CD4-positive, CD25-positive, alpha-beta regulatory T cell (primary cell): ENCODE measurements around the gene CFLAR. TPM values are rescaled to one million over a fixed set of nuclear protein-coding genes. Genes with fewer than 3 reads are reported as not detected.
"Not testable (repeated sequence)": the region's sequence is repeated elsewhere in the genome, so short reads cannot be mapped to it uniquely, and the experiment has no call there.

ENCODE experiments used
- ATAC-seq, 2 donors: fragments of 150-1000 bp; cut with Tn5 transposase; one replicate each; pipeline ENCODE4 v1.10.0; 2021; ENCODE audit warnings: low read depth in 2 of 2, moderate number of reproducible peaks in 2 of 2, moderate library complexity in 1 of 2
- DNase-seq, 3 donors: peaks; one replicate each; pipeline versions ENCODE4 v3.0.0 to v3.0.0-alpha.2; 2012 to 2022; ENCODE audit warnings: mixed read lengths in 1 of 3
- H3K27ac ChIP-seq: one replicate; pipeline ENCODE4 v1.7.0; 2013; ENCODE audit warnings: mild to moderate bottlenecking, low read length; ENCODE audit not compliant: insufficient read depth, poor library complexity, severe bottlenecking
- H3K27me3 ChIP-seq: one replicate; pipeline ENCODE4 v1.7.0; 2013; ENCODE audit warnings: low read length; ENCODE audit not compliant: control insufficient read depth, insufficient read depth
- H3K36me3 ChIP-seq: one replicate; pipeline ENCODE4 v1.7.0; 2013; ENCODE audit warnings: mild to moderate bottlenecking, low read length, moderate library complexity; ENCODE audit not compliant: control insufficient read depth, insufficient read depth
- H3K4me1 ChIP-seq: 2 replicates; pipeline ENCODE4 v1.7.0; 2013; ENCODE audit warnings: mild to moderate bottlenecking, low read length; ENCODE audit not compliant: insufficient read depth, control insufficient read depth, poor library complexity, severe bottlenecking
- H3K4me3 ChIP-seq: one replicate; pipeline ENCODE4 v1.7.0; 2013; ENCODE audit warnings: low read depth, mild to moderate bottlenecking, low read length, moderate library complexity
- H3K9me3 ChIP-seq, 2 experiments: 1 replicate in 1 of 2; 2 replicates in 1 of 2; pipeline ENCODE4 v1.7.0; 2013; ENCODE audit warnings: low read length in 2 of 2, mild to moderate bottlenecking in 1 of 2, moderate library complexity in 1 of 2; ENCODE audit not compliant: control insufficient read depth in 2 of 2
- H3K27ac Mint-ChIP-seq, 3 donors: one replicate each; pipeline ENCODE4 v1.8.0; 2020 to 2022; ENCODE audit warnings: mild to moderate bottlenecking in 3 of 3, mixed read lengths in 3 of 3, moderate library complexity in 2 of 3
- H3K27me3 Mint-ChIP-seq: one replicate; pipeline ENCODE4 v1.8.0; 2022; ENCODE audit warnings: mild to moderate bottlenecking, mixed read lengths
- H3K36me3 Mint-ChIP-seq: one replicate; pipeline ENCODE4 v1.8.0; 2020; ENCODE audit warnings: mixed read lengths
- H3K4me1 Mint-ChIP-seq, 4 donors: one replicate each; pipeline ENCODE4 v1.8.0; 2020 to 2022; ENCODE audit warnings: mixed read lengths in 4 of 4, mild to moderate bottlenecking in 1 of 4
- H3K4me3 Mint-ChIP-seq, 4 donors: one replicate each; pipeline ENCODE4 v1.8.0; 2020 to 2022; ENCODE audit warnings: mild to moderate bottlenecking in 4 of 4, mixed read lengths in 4 of 4, moderate library complexity in 3 of 4
- H3K9me3 Mint-ChIP-seq, 7 donors: one replicate each; pipeline ENCODE4 v1.8.0; 2020 to 2022; ENCODE audit warnings: mixed read lengths in 7 of 7, mild to moderate bottlenecking in 3 of 7, moderate library complexity in 2 of 7
- polyA plus RNA-seq, 4 donors: library from polyadenylated mRNA; unstranded; fragments of 300-500 nt; fragmentation: Illumina TruSeq; gene quantifications; one replicate each; pipeline ENCODE4 v1.2.3, GENCODE V29; 2021
- total RNA-seq: library from RNA; stranded (reverse); gene quantifications from one replicate; pipeline ENCODE4 v1.2.3, GENCODE V29; 2022

CFLAR gene
- total and polyA plus RNA-seq, 5 donors from 2014 or later: 118 to 306 (median 140) TPM

DNA sequence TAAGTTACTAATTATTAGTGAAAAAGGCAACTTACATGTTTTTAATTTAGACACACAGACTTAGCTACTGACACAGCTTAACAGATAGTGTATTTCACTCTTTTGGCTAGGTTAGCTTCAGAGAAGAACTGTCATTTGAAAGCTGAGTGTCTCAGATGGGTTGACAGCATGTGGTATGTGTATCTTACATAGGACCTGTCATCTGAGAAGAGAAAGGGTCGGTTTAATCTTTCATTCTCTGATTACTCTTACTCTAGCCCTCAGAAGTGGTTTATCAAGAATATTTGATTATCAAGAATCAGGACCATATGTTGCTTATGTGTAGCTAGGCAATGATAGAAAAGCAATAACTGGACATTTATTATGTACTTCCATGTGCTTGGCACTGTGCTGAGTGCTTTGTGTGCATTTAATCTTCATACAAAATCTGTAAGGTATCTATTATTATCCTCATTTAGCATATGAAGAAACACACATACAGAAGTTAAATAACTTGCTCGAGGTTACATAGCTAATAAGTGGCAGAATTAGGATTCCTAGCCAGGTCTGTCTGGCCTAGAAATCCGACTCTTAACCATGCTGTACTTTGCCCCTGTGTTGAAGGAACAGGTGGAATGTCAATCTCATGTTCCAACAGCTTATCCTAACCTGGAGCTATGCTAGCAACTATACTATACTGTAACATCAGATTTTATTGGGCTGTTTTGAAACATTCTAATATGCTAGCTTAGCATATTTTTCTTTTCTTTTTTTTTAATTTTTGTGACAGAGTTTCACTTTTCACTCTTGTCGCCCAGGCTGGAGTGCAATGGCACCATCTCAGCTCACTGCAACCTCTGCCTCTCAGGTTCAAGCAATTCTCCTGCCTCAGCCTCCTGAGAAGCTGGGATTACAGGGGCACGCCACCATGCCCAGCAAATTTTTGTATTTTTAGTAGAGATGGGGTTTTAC lies 28.4 kb downstream of the CFLAR start:
- Histone ChIP-seq H3K27ac (no peak overlapping the region), H3K36me3 (peaks cover 77% of the 10 kb centered on the region), H3K27me3 (no peaks in the 10 kb centered on the region), H3K4me1 (no peaks in the 10 kb centered on the region), H3K4me3 (no peak overlapping the region), H3K9me3 (no peaks in the 10 kb centered on the region)
- Mint-ChIP-seq H3K4me3 (no peak overlapping the region), H3K9me3 (no peaks in the 10 kb centered on the region), H3K27ac (peak overlapping the region in 2 of 3 donors; percentile 52 to 56), H3K4me1 (peaks cover 13 to 19% (median 16%) of the 10 kb centered on the region in 4 donors), H3K36me3 (peaks cover 24% of the 10 kb centered on the region), H3K27me3 (no peaks in the 10 kb centered on the region)
- DNase-seq (no peak), ATAC-seq (no peak)

DNA sequence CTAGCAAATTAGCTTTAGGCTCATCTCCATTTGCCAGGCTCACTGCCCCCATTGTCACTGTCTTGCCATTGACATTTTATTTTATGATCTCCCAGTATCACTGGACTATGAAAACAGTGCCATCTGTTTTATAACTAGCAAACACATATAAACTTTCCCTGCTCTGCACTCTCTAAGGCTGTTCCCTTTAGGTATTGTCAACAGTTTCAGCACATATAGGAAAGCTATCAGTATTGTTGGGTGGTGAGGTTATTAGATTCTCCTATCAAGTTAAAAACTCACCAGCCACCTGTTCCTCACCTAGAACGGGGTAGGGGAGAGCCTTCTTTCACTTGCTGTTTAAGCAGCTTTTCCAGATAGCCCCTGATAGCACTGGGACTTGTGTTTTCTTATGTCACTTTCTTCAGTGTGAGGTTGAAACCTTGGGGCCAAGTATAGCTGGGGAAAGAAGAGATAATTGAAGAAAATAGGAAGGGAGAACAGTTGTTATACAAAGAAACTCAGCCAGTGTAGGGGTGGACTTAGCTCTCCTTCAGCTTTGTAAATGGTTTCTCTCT lies 32.5 kb downstream of the CFLAR start:
- Mint-ChIP-seq H3K27ac (peak overlapping the region; percentile 34 to 78 (median 60)), H3K36me3 (peaks cover 41% of the 10 kb centered on the region), H3K9me3 (no peaks in the 10 kb centered on the region), H3K4me3 (no peak overlapping the region), H3K4me1 (peaks cover 24 to 41% (median 35%) of the 10 kb centered on the region in 4 donors), H3K27me3 (no peaks in the 10 kb centered on the region)
- Histone ChIP-seq H3K27ac (peak overlapping the region; percentile 31), H3K36me3 (peaks cover 74% of the 10 kb centered on the region), H3K4me3 (no peak overlapping the region), H3K27me3 (no peaks in the 10 kb centered on the region), H3K4me1 (peaks cover 25% of the 10 kb centered on the region), H3K9me3 (no peaks in the 10 kb centered on the region)
- ATAC-seq (no peak), DNase-seq (no peak)

DNA sequence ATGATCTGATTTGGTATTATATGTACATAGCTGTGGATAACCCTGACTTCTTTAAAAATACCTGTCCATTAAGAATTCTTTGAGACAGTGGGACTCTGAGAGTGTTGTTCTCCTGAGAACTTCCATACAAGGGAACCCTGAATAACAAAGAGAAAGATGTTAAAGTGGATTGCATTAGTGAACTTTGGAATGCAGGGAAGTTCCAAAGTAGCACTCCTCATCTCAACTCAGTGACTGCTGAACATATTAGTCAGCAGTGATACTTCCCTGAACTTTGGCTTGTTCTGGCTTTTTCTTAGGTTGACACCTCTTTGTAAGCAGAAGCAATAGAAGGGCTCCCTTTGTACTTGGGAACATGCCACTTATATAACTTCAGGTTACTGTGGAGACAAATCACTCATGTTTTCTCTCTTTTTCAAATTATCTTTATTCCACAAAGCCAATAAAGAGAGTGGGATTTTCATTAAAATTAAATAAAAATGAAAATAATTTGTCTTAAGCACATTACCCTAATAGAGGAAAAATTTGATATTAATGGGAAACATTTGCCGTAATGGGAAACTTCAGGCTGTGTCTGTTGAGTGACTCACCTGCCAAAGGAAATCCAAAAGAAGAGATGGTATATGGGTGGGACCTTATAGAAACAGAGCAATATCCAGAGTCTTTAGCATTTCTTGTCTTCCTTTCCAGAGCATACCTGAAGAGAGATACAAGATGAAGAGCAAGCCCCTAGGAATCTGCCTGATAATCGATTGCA lies 33.3 kb downstream of the CFLAR start:
- Mint-ChIP-seq H3K27ac (peak overlapping the region; percentile 68 to 93 (median 78)), H3K36me3 (peaks cover 42% of the 10 kb centered on the region), H3K27me3 (no peaks in the 10 kb centered on the region), H3K4me3 (no peak overlapping the region), H3K4me1 (peaks cover 24 to 41% (median 33%) of the 10 kb centered on the region in 4 donors), H3K9me3 (no peaks in the 10 kb centered on the region)
- no peak overlapping the region for H3K4me3 ChIP-seq
- peak overlapping the region; percentile 31 for H3K27ac ChIP-seq
- ATAC-seq (no peak), DNase-seq (no peak)
- peaks cover 70% of the 10 kb centered on the region for H3K36me3 ChIP-seq
- peaks cover 25% of the 10 kb centered on the region for H3K4me1 ChIP-seq
- no peaks in the 10 kb centered on the region for H3K9me3 ChIP-seq
- no peaks in the 10 kb centered on the region for H3K27me3 ChIP-seq

DNA sequence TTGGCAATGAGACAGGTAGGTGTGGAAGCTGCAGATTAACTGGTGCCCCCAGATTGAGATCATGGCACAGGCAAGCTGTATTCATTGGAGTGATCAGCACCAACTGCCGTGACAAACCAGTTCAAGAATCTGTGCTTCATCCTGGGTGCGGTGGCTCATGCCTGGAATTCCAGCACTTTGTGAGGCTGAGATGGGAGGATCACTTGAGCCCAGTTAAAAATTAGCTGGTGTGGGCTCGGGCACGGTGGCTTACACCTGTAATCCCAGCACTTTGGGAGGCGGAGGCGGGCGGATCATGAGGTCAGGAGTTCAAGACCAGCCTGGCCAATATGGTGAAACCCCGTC lies 33.8 kb downstream of the CFLAR start:
- not testable (repeated sequence) for H3K9me3 Mint-ChIP-seq, H3K9me3 ChIP-seq, H3K4me3 ChIP-seq, H3K27me3 ChIP-seq, H3K4me3 Mint-ChIP-seq, H3K27me3 Mint-ChIP-seq, DNase-seq, ATAC-seq
- Mint-ChIP-seq H3K36me3 (peaks cover 48% of the 10 kb centered on the region), H3K27ac (peak overlapping the region in 2 of 3 donors; percentile 68 to 93), H3K4me1 (peaks cover 24 to 45% (median 36%) of the 10 kb centered on the region in 4 donors)
- Histone ChIP-seq H3K36me3 (peaks cover 70% of the 10 kb centered on the region), H3K4me1 (peaks cover 25% of the 10 kb centered on the region), H3K27ac (peak overlapping the region; percentile 76)

DNA sequence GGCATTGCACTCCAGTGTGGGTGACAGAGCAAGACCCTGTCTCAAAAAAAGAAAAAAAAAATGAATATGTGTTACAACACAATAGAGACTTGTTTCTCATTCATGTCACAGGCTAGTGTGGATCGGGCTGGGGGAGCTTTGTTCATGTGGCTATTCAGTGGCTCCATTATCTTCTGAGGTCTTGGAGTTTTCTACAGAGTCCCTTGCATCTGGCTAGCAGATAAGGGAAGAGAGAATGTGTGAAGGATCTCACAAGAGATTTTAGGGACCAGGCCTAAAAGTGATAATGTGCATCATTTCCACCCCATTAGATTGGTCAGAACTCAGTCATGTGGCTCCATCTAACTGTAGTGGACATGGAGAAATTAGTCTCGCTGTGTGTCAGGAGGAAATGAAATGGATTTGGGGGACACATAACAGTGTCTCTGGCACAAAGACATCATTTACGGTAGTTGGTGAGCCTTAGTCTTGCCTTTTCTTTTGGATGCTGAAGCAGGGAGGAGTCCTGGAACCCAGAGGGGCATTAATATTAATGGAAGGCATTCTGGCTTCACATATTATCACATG lies 34.6 kb downstream of the CFLAR start:
- Mint-ChIP-seq H3K9me3 (no peaks in the 10 kb centered on the region), H3K4me1 (peaks cover 22 to 47% (median 37%) of the 10 kb centered on the region in 4 donors), H3K27ac (peak overlapping the region; percentile 86 to 93 (median 89)), H3K36me3 (peaks cover 48% of the 10 kb centered on the region), H3K4me3 (peak overlapping the region in 2 of 4 donors; percentile 35 to 36), H3K27me3 (no peaks in the 10 kb centered on the region)
- no peaks in the 10 kb centered on the region for H3K27me3 ChIP-seq
- peak overlapping the region; percentile 76 for H3K27ac ChIP-seq
- DNase-seq (no peak), ATAC-seq (no peak)
- peaks cover 68% of the 10 kb centered on the region for H3K36me3 ChIP-seq
- no peak overlapping the region for H3K4me3 ChIP-seq
- H3K4me1 ChIP-seq: peaks cover 25% of the 10 kb centered on the region
- no peaks in the 10 kb centered on the region for H3K9me3 ChIP-seq

DNA sequence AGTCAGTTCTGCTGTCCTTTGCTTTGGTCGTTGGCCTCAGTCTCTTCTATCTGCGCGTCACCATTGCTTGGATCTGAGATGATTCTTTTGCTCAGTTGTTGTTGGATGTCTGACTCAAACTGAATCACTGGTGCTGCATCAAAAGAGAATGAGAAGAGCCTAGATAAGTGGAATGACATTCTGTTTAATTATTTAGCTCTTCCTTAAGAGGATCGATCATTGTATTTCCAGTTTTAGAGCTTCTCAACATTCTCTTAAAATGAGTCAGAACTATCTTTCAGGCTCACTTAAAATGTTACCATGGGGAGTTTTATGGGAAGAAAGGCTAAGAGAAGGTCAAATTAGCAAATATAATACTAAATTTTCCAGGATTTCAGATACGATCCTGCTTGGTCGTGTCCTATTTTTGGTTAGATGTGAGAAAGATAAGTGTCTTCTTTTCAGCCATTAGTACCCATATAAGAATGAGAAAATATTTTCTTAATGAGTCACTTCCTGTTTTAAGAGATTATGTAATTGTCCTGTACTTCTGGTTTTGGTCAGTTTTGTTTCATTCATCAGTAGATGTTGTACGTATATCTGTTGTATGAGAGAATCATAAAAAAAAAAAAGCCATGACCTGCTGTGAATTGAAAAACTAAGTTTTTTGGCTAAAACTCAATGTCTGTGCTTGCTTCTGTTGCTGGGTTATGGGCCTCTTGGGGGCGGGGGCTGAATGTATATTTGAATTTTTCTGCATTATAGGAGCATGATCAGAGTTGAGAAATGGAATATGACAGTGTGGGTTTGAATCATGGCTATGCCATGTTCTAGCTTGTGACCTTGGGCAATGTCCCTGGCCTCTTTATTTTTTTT lies 35.4 kb downstream of the CFLAR start:
- ATAC-seq: peak; percentile 54 to 60

More for the DNA sequence above, 35.4 kb downstream of the CFLAR start:
- H3K4me1 Mint-ChIP-seq: peaks cover 25 to 47% (median 40%) of the 10 kb centered on the region in 4 donors
- H3K27me3 ChIP-seq: no peaks in the 10 kb centered on the region
- DNase-seq: peak in 1 of 3 donors; percentile 12
- H3K27ac ChIP-seq: peak overlapping the region; percentile 76
- no peaks in the 10 kb centered on the region for H3K9me3 Mint-ChIP-seq
- peaks cover 25% of the 10 kb centered on the region for H3K4me1 ChIP-seq
- no peaks in the 10 kb centered on the region for H3K9me3 ChIP-seq
- no peaks in the 10 kb centered on the region for H3K27me3 Mint-ChIP-seq
- peak overlapping the region in 3 of 4 donors; percentile 22 to 36 (median 35) for H3K4me3 Mint-ChIP-seq
- H3K4me3 ChIP-seq: peak overlapping the region; percentile 34
- H3K36me3 Mint-ChIP-seq: peaks cover 45% of the 10 kb centered on the region
- peak overlapping the region; percentile 32 to 89 (median 86) for H3K27ac Mint-ChIP-seq
- H3K36me3 ChIP-seq: peaks cover 72% of the 10 kb centered on the region
